GM21619 (cell line): Measurements from ENCODE around the gene GCSAML.

Experiments used
- ATAC-seq: cut with Tn5 transposase; IDR thresholded peaks from one replicate; pipeline ENCODE4 v1.9.1; 2021; ENCODE audit not compliant: unreplicated experiment

GCSAML gene

DNA sequence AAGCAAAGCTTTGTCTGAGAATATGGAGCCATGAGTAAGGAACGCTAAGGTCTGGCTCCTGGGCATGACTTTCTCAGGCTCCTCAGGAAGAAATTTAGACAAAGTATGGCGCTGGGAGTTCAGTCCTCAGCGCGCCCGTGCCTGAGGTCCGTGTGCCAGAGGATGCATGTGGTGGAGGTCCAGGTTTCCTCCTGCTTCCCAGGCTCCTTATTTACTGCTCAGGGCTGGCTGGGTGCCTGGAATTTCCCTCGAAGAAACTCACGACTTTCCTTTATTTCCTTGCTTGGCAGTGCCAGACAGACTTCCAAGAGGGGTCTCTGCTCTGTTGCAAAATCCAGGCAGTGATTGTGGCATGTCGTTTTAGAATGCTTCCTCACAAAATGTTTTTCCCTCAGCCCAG lies 13.3 kb downstream of the GCSAML start:
- ATAC-seq: no peak

DNA sequence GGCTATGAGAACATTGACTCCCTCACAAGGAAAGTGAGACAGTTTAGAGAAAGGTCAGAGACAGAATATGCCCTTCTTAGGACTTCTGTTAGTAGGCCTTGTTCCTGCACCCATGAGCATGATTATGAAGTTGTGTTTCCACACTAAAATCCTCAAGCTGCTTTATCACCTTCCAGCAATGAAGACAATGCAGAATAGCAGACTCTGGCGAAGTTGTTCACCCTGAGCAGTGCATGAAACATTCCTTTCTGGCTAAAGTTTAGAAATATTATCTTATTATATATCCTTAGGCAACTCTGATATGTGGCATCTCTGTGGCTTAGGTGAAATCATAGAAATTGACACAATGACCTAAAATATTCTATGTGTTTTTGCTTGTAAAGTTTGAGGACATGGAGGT lies 25.3 kb downstream of the GCSAML start:
- no peak for ATAC-seq

DNA sequence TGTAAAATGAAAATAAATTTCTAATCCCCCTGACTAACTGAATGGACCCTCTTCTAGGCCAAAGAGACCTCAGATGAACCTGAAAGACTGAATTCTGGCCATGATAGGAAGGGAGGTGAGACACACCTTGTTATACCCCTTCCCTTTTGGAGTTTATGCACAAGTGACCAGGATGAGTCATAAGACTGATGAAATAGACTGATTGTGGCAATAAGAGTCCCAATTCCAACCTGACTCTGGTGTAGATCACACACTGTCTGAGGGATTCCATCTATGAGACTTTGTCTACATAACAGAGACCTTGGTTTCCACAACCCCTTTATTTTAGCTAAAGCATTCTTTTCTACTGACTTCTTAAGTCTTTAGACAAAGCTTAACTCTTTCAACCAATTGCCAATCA lies 25.7 kb downstream of the GCSAML start:
- ATAC-seq: no peak

DNA sequence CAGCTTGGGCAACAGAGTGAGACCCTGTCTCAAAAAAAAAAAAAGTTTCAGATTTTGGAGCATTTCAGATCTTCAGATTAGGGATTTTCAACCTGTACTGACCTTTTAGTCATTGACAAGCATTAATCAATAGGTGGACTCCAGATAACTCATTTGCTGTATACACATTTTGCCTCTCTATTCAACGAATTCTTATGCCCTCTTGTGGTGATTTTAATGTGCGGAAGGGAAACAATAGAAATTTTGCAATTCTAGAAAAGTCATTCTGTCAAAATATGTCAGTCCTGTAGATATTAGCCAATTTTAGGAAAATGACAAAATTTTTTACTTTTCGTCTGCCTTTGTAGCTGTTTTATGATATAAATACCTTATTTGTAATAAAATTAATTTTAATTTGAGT lies 27.6 kb downstream of the GCSAML start:
- ATAC-seq: no peak

DNA sequence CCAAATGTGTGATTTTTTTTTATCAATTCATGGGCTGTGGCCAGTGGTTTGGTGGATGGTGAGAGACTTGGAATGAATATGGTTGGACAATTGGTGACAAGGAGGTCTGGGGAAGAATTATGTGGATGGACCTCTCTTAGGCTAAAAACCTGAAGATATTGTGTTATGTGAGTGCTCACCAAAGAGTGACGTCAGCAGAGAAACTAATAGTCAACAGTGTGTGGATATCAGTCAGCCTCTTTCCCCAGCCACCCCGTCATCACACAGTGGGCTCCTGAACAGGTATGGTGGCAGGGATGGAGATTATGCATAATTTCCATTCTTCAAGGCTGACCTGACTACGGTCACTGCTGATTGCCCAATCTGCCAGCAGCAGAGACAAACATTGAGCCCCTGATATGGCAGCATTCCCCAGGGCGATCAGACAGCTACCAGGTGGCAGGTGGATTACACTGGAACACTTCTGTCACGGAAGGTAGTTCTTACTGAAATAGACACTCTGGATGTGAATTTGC lies 30.1 kb downstream of the GCSAML start:
- ATAC-seq: no peak

DNA sequence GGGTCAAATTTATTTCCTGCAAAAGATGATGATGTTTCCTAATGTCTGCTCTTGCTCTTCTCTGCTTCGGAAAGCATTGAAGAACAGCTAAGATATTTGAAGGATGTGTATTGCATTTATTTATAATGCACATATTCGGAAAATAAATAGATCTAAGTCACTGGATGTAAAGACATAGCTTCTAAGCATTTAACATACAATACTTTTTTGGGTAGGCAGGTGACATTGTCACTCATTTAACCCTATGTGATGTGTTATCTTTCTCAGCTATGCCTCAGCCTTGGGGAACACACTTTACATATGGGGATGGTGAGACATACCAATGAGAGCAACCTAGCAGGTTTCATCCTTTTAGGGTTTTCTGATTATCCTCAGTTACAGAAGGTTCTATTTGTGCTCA lies 39.1 kb downstream of the GCSAML start, which contains the start of gene OR2G2:
OR2G2 (plus strand) TSS at position 301 of the 400 bp plus-strand sequence; CDS start at position 301, 0 bp downstream.
- no peak for ATAC-seq

DNA sequence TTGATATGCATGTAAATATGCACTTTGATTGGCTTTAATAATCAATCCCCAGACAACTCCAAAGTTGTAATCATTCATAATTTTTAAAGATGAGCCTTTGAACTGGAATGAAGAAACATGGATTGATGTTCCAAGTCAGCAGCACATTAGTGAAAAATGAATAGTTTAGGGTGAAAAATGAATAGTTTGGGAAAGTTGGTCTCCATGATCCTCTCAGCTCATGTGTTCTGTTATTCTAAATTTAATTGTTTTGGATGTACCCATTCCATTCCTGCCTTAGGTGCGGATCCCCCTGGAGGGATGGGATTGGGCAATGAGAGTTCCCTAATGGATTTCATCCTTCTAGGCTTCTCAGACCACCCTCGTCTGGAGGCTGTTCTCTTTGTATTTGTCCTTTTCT lies 56.4 kb downstream of the GCSAML start, which contains the start of gene OR2G3:
OR2G3 (plus strand) TSS at position 301 of the 400 bp plus-strand sequence; CDS start at position 301, 0 bp downstream.
- ATAC-seq: no peak

DNA sequence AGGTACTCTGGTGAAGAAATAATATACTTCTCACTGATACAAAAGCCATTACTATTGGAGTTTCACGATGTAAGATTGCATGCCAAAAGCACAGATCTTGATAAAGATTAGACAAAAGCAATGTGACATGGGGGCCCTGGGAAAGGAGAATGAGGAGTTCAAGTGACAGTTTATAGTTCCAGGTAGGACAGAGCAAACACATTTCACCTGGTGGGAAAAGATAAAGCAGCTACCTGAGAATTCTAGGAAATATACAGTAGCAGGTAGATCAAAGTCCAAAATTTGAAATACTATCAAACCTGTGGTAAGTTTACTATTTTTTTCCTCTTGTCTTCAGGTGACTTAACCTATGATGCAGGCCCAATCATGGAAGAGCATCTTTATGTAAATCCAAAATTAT lies 64.5 kb downstream of the GCSAML start:
- ATAC-seq: no peak

DNA sequence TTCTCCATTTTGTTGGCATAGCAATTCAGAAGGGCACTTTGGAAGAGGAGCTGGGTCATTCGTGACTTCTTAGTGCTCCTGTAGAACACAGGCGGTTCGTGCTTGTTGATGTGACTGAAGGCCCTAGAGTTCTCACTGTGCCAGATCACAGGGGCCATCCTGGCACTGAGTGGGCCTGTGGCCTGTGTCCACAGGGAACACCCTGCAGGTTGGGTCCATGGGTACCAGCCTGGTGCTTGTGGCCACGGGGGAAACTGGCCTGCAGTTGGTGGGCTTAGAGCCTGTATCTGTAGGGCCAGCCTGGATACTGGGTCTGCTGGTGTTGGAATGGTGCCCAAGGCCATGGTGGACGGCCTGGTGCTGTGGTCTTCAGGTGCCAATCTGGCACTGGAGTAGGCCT lies 65.7 kb downstream of the GCSAML start:
- no peak for ATAC-seq
